Medulla oblongata (tissue), 1 donor: ENCODE data around the gene ABCE1.

ENCODE experiments used
- DNase-seq: peaks from one replicate; pipeline ENCODE4 v3.0.0-alpha.2; 2015; ENCODE audit errors: extremely low spot score

Gene ABCE1

DNA sequence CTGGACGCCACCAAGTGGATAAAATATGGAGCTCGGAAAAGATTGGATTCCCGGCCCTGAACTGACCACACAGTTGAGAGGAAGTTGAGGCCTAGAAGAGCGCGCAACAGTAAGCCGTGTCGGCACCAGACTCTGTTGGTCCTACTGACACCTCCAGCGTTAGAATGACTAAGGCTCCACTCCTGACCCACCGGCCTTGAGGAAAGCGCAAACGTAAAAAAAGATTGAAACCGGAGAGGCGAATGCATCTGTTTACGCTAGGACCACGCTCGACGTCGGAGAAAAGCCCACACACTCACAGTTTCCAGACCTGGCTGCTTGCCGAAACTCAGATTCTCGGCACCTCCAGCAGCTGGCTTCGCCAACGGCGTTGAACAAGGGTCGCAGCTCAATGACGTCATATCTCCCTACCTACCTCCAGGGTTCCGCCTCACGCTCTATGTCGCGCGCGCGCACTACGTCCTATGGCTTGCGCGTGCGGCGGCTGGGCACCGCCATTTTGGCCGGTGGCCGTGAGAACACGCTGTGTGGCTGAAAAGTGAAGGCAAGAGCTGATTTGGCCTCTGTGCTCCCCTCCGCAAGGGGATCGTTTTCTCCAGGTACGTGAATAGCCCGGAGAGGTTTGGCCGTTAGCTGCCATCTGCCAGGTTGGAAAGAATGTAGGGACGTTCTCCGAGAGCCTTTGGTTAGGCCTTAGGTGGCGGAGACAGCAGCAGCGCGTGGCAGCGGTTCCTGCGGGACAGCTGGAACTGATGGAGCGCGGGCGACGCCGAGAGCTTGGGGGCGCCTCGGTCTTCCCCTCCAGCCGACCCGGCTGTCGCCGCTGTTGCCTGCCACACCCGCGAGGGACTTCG lies at the start of gene ABCE1, which contains the start of gene ANAPC10:
TSS of gene ABCE1 (plus strand) at position 491 of the 854 bp plus-strand sequence. CDS start 6,102 bp downstream, outside the sequence.
TSS of gene ANAPC10 (minus strand) at position 376 of the 854 bp plus-strand sequence. CDS start 2,097 bp downstream, outside the sequence.
- DNase-seq: peak; percentile 96

DNA sequence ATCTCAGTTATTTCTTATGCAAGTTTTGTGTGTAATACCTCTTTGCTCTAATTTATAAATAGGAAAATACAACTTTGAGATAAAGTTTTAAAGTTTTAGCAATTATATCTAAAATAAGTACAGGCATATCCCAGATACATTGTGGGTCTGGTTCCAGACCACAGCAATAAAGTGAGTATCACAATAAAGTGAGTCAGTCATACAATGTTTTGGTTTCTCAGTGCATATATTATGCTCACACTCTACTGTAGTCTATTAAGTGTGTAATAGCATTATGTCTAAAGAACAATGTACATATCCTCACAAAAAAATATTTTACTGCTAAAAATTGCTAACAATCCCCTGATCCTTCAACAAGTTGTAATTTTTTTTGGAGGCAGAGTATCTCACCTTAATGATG lies 49.3 kb upstream of the ABCE1 start:
- no peak for DNase-seq

GRCh38 chr4:145049241-145049640 lies 48.9 kb upstream of the ABCE1 start:
- no peak for DNase-seq

GRCh38 chr4:145055533-145056257 lies 42.4 kb upstream of the ABCE1 start:
- no peak for DNase-seq

- DNase-seq: no peak
Measured at GRCh38 chr4:145056325-145057130, 41.6 kb upstream of the ABCE1 start.

- DNase-seq: no peak
Measured at GRCh38 chr4:145058256-145058655, 39.9 kb upstream of the ABCE1 start.

- peak; percentile 58 for DNase-seq
Measured at GRCh38 chr4:145061318-145061920, 36.7 kb upstream of the ABCE1 start.

DNA sequence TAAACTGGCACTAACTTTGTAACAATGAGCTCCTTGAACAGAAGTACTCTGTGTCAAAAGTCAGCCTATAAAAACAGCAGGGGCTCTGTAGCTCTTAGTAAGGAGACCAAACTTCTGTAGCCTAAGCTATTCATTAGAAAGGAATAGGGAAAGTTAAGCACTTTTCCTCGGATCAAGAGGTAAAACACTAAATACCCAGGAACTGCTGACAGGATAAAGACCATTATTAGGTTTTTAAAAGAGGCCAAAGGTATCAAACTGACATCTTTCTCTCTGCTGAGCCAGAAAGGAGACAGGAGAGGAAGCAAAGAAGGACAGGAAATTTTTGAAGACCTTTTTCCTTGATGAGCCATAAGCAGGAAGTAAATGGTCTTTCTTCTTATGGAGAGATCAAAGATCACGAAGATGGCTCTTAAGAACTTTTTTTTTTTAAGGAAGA lies 32.0 kb upstream of the ABCE1 start:
- DNase-seq: peak; percentile 30

DNA sequence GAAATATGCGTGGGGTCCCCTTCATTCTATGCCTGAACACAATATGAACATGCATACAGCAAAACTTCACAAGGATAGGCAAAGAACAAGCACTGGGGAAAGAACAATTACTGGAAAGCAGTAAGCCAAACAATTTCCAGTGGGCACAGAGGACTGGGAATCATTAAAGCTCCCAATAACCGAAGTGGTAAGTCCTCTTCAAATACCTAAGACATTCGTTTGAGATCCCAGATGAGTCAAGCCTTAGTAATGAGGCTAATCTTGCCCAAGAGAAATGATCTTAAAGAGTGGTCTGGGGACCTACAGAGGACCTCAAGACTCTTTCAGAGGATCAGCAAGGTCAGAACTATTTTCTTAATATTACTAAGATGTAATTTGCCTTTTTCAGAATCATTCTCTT lies 28.8 kb upstream of the ABCE1 start:
- DNase-seq: no peak

- no peak for DNase-seq
Measured at GRCh38 chr4:145071560-145071959, 26.6 kb upstream of the ABCE1 start.

- no peak for DNase-seq
Measured at GRCh38 chr4:145075742-145076468, 22.2 kb upstream of the ABCE1 start.

DNA sequence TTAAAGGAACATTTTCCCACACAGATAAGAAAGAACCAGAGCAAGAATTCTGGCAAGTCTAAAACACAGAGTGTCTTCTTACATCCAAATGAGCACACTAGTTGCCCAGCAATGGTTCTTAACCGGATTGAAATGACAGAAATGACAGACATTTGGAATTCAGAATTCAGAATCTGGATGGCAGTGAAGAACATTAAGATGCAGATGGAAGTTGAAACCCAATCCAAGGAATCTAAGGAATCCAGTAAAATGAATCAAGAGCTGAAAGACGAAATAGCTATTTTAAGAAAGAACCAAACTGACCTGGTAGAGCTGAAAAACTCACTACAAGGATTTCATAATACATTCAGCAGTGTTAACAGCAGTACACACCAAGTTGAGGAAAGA lies 21.6 kb upstream of the ABCE1 start:
- DNase-seq: no peak

- DNase-seq: no peak
Measured at GRCh38 chr4:145081756-145082155, 16.4 kb upstream of the ABCE1 start.

DNA sequence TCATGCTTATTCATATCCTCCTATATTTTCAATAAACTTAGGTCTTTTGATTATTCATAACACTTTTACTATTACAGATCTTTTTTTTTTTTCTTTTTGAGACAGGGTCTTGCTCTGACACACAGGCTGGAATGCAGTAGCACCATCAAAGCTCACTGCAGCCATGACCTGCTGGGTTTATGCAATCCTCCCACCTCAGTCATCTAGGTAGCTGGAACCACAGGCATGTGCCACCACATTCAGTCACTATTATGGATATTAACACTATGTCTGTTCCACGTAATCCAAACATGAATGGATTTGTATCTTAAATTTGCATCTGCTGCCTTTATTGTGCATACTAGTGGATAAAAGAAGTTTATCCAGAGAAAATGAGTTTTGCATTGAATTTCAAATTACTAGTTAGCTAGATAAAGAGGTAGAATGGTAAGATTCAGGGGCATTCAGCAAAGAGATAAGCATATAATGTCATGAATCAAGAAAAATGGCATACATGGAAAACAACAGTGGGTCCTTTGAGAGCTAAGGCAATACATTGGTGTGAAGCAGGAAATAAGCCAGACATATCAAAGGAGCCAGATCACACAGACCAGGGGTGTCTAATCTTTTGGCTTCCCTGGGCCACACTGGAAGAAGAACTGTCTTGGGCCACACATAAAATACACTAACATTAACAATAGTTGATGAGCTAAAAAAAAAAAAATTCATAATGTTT lies 14.1 kb upstream of the ABCE1 start:
- DNase-seq: no peak

GRCh38 chr4:145090380-145090779 lies 7.7 kb upstream of the ABCE1 start:
- DNase-seq: no peak

DNA sequence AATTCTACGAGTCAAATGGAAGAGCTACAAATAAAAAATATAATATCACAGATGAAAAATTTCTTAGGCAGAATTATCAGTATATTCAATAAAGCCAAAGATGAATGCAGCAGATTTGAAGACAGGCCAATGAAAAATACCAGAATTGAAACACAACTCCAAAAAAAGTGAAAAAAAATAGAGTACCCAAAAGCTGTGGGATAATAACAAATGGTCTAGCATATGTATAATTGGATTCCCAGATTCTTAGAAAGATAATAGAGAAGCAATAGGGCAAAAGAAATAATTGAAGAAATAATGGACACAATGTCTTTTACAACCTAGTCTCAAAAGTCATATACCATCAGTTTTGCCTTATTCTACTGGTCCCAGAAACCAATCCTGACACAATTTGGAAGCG lies 4.5 kb upstream of the ABCE1 start:
- no peak for DNase-seq

DNA sequence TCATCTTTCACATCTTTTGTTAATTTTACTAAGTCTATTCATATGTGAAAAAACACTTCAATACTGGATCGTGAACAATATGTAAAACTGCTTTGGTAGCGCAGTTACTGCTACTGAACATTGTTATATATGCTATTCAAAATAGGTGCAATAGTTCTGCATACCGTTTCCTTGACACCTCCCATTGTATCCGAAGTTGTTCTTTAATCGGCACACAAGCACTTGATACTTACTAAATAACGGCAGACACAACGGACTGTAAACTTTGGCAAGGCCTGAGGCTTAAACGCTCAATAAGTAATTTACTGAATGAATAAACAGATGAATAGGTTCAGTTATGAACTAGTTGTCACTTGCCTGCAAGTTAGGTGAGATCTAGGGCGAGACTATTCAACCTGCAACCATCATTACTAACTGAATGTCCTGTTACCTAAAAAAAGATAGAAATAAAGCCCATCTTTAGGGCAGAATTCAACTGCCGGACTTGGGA lies 735 bp upstream of the ABCE1 start:
- no peak for DNase-seq

- DNase-seq: peak; percentile 60
Measured at GRCh38 chr4:145098675-145099037, 545 bp downstream of the ABCE1 start.

DNA sequence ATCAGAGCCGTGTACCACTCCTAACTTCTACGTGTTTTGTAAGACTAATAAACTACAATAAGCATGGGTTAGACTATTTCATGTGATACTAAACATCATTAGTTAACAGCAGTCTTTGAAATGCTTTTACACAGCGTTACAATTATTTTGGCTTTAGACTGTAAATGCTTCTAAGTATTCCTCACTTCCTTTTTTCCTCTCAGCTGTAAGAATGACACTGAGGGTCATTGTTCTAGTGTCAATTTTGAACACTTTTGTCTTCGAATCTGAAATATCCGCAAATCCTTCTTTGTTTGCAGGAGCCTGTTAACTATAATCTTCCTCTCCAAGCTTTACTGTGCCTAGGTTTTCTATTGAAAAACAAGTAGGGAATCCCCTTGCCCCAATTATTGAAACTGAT lies 1.5 kb downstream of the ABCE1 start:
- peak; percentile 53 for DNase-seq

DNA sequence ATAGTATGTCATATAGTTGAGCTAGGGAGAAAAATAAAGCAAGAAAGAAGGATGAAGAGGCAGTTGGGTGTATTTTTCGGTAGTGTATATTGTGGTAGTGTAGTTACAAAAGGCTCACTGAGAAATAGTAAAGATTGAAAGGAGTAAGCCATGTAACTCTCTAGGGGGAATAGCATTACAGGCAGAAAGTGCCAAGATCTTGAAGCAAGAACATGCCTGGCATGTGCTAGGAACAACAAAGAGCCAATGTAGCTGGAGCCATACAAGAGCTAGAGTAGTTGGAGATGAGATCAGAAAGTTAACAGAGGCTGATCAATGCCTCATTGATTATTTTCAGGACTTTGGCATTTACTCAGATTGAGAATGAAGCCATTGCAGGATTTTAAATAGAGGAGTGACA lies 3.0 kb downstream of the ABCE1 start:
- DNase-seq: no peak
